A549 (cell line): ENCODE results near the gene LBR. TPM values are rescaled to one million over a fixed set of nuclear protein-coding genes. Genes with fewer than 3 reads are reported as not detected.
A peak's percentile ranks its signal among the peaks of the same experiment; 100 is the strongest.
"Not testable (repeated sequence)": the region's sequence is repeated elsewhere in the genome, so short reads cannot be mapped to it uniquely, and the experiment has no call there.

Experiments used
- ATAC-seq, 2 experiments: fragments of 200-7000 bp in 1 of 2; fragments of >200 bp in 1 of 2; cut with Nextera tagmentation in 1 of 2; cut with Tn5 transposase in 1 of 2; 3 replicates each; pipeline versions ENCODE4 v1.8.0 to v1.9.1; 2018 to 2020; ENCODE audit warnings: mild to moderate bottlenecking in 1 of 2, moderate library complexity in 1 of 2
- CTCF ChIA-PET: fragments of 300-600 bp; sonication (Branson Sonifier 250); formaldehyde crosslinking; extraction: SDS; loops from one replicate; lab custom pipeline; 2021; ENCODE audit warnings: antibody characterized with exemption, inconsistent platforms; lab: Yijun Ruan, JAX
- POLR2A ChIA-PET: fragments of 350-600 bp; formaldehyde crosslinking; extraction: SDS; loops from one replicate; lab custom pipeline; 2021; ENCODE audit warnings: antibody characterized with exemption, inconsistent platforms; lab: Yijun Ruan, JAX
- DNase-seq, 2 experiments: peaks; one replicate each; pipeline versions ENCODE4 v3.0.0 to v3.0.0-alpha.2; 2011 to 2016; ENCODE audit warnings: low read depth in 1 of 2, low spot score in 1 of 2
- FAIRE-seq: peaks from 2 replicates; lab custom pipeline; 2011; peaks lifted over from hg19 to GRCh38; lab: Jason Lieb, UNC
- H3K27ac ChIP-seq, 2 experiments: fragments of >200 bp; sonication (Bioruptor Twin); formaldehyde crosslinking; 3 replicates each; pipeline ENCODE4 v1.5.1; 2016 to 2017
- H3K4me1 ChIP-seq: fragments of >200 bp; sonication (Bioruptor Twin); formaldehyde crosslinking; 3 replicates; pipeline ENCODE4 v1.6.1; 2016
- H3K4me2 ChIP-seq: fragments of >200 bp; sonication (Bioruptor Twin); formaldehyde crosslinking; 3 replicates; pipeline ENCODE4 v1.6.1; 2016
- H3K4me3 ChIP-seq: fragments of >200 bp; sonication (Bioruptor Twin); formaldehyde crosslinking; 3 replicates; pipeline ENCODE4 v1.5.1; 2016
- H3K9me3 ChIP-seq: fragments of >200 bp; sonication (Bioruptor Twin); formaldehyde crosslinking; 3 replicates; pipeline ENCODE4 v1.6.1; 2016
- BHLHE40 ChIP-seq: IDR thresholded peaks from 2 replicates; pipeline ENCODE4 v1.6.1; 2012; ENCODE audit warnings: low read depth, low read length, inconsistent platforms
- CHD4 ChIP-seq: fragments of 200-600 bp; sonication (generic); IDR thresholded peaks from 2 replicates; pipeline ENCODE4 v1.6.1; 2016; ENCODE audit warnings: antibody characterized with exemption, mild to moderate bottlenecking, borderline replicate concordance
- EHMT2 ChIP-seq: fragments of 200-600 bp; sonication (generic); IDR thresholded peaks from 2 replicates; pipeline ENCODE4 v1.6.1; 2016; ENCODE audit warnings: antibody characterized with exemption, low read depth, mild to moderate bottlenecking, moderate library complexity
- FOXS1 ChIP-seq: fragments of 250-450 bp; sonication (Bioruptor Pico); IDR thresholded peaks from 2 replicates; pipeline ENCODE4 v1.5.0; 2020; ENCODE audit warnings: mild to moderate bottlenecking, moderate library complexity
- HEYL ChIP-seq: fragments of 250-450 bp; sonication (Bioruptor Pico); IDR thresholded peaks from 2 replicates; pipeline ENCODE4 v1.8.0; 2021; ENCODE audit warnings: mild to moderate bottlenecking, moderate library complexity
- MAFK ChIP-seq: fragments of 450-650 bp; IDR thresholded peaks from 2 replicates; pipeline ENCODE4 v1.6.1; 2014; ENCODE audit not compliant: partially characterized antibody
- TFCP2L1 ChIP-seq: fragments of 250-450 bp; sonication (Bioruptor Pico); IDR thresholded peaks from 2 replicates; pipeline ENCODE4 v1.5.0; 2021; ENCODE audit warnings: mild to moderate bottlenecking
- TP53 ChIP-seq: fragments of 250-450 bp; sonication (Bioruptor Pico); IDR thresholded peaks from 2 replicates; pipeline ENCODE4 v1.5.0; 2021; ENCODE audit warnings: mild to moderate bottlenecking, moderate library complexity
- ZC3H11A ChIP-seq: fragments of 450-650 bp; IDR thresholded peaks from 2 replicates; pipeline ENCODE4 v1.6.1; 2014; ENCODE audit warnings: antibody characterized with exemption, mild to moderate bottlenecking
- ZFP36 ChIP-seq: fragments of 450-650 bp; IDR thresholded peaks from 2 replicates; pipeline ENCODE4 v1.6.1; 2014; ENCODE audit warnings: borderline replicate concordance; ENCODE audit not compliant: partially characterized antibody
- ZSCAN20 ChIP-seq: fragments of 250-450 bp; sonication (Bioruptor Pico); IDR thresholded peaks from 2 replicates; pipeline ENCODE4 v1.8.0; 2022; ENCODE audit warnings: mild to moderate bottlenecking, moderate library complexity
- WGBS: methylation state at CpG from one replicate; pipeline ENCODE4 v1.1.6; 2017; ENCODE audit errors: missing lambda C conversion rate; 5-methylcytosine and 5-hydroxymethylcytosine counted together
- polyA plus RNA-seq, 4 experiments: library from polyadenylated mRNA; depleted of rRNA in 3 of 4; stranded (reverse); fragments of >200 nt; fragmentation: RNase III in 1 of 4; extraction: RNeasy Plus Mini Kit Qiagen cat#74134 plus additional on column Dnase treatment in 1 of 4; gene quantifications; 2 replicates in 3 of 4; 3 replicates in 1 of 4; pipeline ENCODE4 v1.2.3, GENCODE V29; 2011 to 2017
- TF ChIP-seq, protein P1 (sequence below): fragments of 200-600 bp; sonication (generic); IDR thresholded peaks from 2 replicates; pipeline ENCODE4 v1.6.1; 2016; ENCODE audit warnings: antibody characterized with exemption, mild to moderate bottlenecking, moderate library complexity
- TF ChIP-seq, protein P2 (sequence below): fragments of 250-450 bp; sonication (Bioruptor Pico); IDR thresholded peaks from 2 replicates; pipeline ENCODE4 v1.5.0; 2021; ENCODE audit warnings: mild to moderate bottlenecking, moderate library complexity, borderline replicate concordance

Gene LBR
- polyA plus RNA-seq, 2 of the 4 experiments (the other 2 are of a cell fraction): 40.8 to 68.7 TPM

DNA sequence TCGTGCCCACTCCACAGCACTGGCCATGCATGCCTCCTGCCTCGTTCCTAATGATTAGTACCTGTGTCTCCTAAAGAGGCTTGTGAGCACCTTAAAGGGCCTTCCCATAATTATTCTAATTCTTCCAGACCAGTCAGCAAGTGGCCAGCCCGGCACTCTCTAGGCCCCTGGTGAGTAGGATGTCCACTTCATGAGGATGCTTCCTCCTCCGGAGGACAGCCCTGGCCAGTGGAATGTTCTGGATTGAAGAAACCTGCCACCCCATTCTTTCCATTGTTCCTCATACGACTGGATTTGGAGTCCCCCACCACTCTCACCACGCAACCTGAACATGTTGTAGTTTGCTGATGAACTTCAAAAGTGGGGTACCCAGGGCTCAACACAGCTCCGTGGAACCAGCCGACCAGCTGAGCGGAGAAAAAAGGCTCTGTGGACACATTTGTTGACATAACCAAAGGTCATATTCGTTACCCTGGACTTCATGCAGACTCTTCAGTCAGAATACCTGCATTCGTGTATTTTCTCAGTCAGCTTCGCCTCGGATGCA lies 46.7 kb upstream of the LBR start:
- 35% methylated on average over 12 of the region's 13 CpGs for WGBS
- H3K4me2 ChIP-seq: peak overlapping the region; percentile 72
- DNase-seq: no peak
- peak in 1 of 2 experiments; percentile 2; a peak in 3 of 6 replicates for ATAC-seq
- FAIRE-seq: no peak
- peaks cover 8% of the 10 kb centered on the region; the same call in 2 of the 3 replicates for H3K4me1 ChIP-seq
- TF ChIP-seq ZFP36: no peak
- TF ChIP-seq, protein P1, sequence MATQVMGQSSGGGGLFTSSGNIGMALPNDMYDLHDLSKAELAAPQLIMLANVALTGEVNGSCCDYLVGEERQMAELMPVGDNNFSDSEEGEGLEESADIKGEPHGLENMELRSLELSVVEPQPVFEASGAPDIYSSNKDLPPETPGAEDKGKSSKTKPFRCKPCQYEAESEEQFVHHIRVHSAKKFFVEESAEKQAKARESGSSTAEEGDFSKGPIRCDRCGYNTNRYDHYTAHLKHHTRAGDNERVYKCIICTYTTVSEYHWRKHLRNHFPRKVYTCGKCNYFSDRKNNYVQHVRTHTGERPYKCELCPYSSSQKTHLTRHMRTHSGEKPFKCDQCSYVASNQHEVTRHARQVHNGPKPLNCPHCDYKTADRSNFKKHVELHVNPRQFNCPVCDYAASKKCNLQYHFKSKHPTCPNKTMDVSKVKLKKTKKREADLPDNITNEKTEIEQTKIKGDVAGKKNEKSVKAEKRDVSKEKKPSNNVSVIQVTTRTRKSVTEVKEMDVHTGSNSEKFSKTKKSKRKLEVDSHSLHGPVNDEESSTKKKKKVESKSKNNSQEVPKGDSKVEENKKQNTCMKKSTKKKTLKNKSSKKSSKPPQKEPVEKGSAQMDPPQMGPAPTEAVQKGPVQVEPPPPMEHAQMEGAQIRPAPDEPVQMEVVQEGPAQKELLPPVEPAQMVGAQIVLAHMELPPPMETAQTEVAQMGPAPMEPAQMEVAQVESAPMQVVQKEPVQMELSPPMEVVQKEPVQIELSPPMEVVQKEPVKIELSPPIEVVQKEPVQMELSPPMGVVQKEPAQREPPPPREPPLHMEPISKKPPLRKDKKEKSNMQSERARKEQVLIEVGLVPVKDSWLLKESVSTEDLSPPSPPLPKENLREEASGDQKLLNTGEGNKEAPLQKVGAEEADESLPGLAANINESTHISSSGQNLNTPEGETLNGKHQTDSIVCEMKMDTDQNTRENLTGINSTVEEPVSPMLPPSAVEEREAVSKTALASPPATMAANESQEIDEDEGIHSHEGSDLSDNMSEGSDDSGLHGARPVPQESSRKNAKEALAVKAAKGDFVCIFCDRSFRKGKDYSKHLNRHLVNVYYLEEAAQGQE: no peak
- no peak for TF ChIP-seq MAFK
- TF ChIP-seq BHLHE40: no peak
- no peak for TF ChIP-seq FOXS1
- no peak for TF ChIP-seq ZC3H11A
- TF ChIP-seq CHD4: no peak
- TF ChIP-seq, protein P2, sequence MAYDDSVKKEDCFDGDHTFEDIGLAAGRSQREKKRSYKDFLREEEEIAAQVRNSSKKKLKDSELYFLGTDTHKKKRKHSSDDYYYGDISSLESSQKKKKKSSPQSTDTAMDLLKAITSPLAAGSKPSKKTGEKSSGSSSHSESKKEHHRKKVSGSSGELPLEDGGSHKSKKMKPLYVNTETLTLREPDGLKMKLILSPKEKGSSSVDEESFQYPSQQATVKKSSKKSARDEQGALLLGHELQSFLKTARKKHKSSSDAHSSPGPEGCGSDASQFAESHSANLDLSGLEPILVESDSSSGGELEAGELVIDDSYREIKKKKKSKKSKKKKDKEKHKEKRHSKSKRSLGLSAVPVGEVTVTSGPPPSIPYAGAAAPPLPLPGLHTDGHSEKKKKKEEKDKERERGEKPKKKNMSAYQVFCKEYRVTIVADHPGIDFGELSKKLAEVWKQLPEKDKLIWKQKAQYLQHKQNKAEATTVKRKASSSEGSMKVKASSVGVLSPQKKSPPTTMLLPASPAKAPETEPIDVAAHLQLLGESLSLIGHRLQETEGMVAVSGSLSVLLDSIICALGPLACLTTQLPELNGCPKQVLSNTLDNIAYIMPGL (CRISPR knock-in tag): no peak
- no peak for TF ChIP-seq ZSCAN20 (CRISPR knock-in tag)
- TF ChIP-seq TP53 (CRISPR knock-in tag): no peak
- TF ChIP-seq TFCP2L1: no peak
- no peak for TF ChIP-seq HEYL
- TF ChIP-seq EHMT2: no peak
- H3K9me3 ChIP-seq: no peaks in the 10 kb centered on the region
- POLR2A ChIA-PET: interaction anchor here (0.7 to 1.0 kb wide), 2 partner anchors 303 to 408 kb away, joined by 3 to 4 read pairs; partner anchors contain the start of genes SRP9 and TMEM63A
- no peak overlapping the region for H3K27ac ChIP-seq
- H3K4me3 ChIP-seq: no peak overlapping the region
- CTCF ChIA-PET: interaction anchor here (0.6 to 24.4 kb wide), 105 partner anchors 13 to 961 kb away, joined by 3 to 429 read pairs (median 5); partner anchors contain the start of genes EPHX1, LBR, LEFTY1 and PYCR2

DNA sequence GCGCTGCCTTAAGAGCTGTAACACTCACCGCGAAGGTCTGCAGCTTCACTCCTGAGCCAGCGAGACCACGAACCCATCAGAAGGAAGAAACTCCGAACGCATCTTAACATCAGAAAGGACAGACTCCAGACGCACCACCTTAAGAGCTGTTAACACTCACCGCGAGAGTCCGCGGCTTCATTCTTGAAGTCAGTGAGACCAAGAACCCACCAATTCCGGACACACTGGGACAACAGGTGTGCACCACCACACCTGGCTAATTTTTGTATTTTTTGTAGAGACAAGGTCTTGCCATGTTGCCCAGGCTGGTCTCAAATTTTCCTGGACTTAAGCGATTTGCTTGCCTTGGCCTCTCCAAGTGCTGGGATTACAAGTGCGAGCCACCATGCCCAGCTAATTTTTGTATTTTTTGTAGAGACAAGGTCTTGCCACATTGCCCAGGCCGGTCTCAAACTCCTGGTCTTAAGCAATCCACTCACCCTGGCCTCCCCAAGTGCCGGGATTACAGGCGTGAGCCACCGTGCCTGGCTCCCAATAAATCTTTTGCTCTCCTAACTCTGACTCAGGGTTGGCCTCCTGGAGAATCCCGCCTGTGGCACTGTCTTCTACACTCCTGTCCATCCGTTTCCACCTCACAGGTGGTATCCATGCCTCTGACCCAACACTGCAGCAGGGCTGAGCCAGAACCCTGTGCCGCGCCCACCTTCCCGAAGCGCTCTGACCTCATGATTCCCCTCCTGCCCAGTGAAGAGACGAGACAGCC lies 46.0 kb upstream of the LBR start:
- DNase-seq, ATAC-seq, H3K4me1 ChIP-seq, H3K4me2 ChIP-seq, POLR2A ChIA-PET, H3K4me3 ChIP-seq, H3K9me3 ChIP-seq, H3K27ac ChIP-seq, FAIRE-seq: not testable (repeated sequence)
- CTCF ChIA-PET: interaction anchor here (0.7 to 24.4 kb wide), 53 partner anchors 14 to 960 kb away, joined by 3 to 429 read pairs (median 6); partner anchors contain the start of genes EPHX1, LBR, LEFTY1 and PYCR2
- 82% methylated on average over 26 of the region's 26 CpGs for WGBS

DNA sequence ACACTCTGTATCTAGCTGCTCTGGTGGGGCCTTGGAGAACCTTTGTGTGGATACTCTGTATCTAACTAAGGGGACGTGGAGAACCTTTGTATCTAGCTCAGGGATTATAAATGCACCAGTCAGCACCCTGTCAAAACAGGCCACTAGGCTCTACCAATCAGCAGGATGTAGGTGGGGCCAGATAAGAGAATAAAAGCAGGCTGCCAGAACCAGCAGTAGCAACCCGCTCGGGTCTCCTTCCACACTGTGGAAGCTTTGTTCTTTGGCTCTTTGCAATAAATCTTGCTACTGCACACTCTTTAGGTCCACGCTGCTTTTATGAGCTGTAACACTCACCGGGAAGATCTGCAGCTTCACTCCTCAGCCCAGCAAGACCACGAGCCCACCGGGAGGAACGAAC lies 45.4 kb upstream of the LBR start:
- FAIRE-seq, H3K4me1 ChIP-seq, H3K9me3 ChIP-seq, ATAC-seq, H3K4me2 ChIP-seq, H3K4me3 ChIP-seq, DNase-seq, POLR2A ChIA-PET, H3K27ac ChIP-seq: not testable (repeated sequence)
- 80% methylated on average over 8 of the region's 8 CpGs for WGBS
- CTCF ChIA-PET: interaction anchor here (0.7 to 24.4 kb wide), 13 partner anchors 13 to 515 kb away, joined by 3 to 429 read pairs (median 44); partner anchors contain the start of gene SRP9
- peak; percentile 17 for TF ChIP-seq MAFK
